GM19239 (cell line): ENCODE data around the gene PDE6B.

Experiments
- DNase-seq: peaks from one replicate; pipeline ENCODE4 v3.0.0; 2011; ENCODE audit warnings: low spot score; ENCODE audit not compliant: insufficient read length
- FAIRE-seq: peaks from 2 replicates; lab custom pipeline; 2011; peaks lifted over from hg19 to GRCh38; lab: Jason Lieb, UNC

PDE6B gene

DNA sequence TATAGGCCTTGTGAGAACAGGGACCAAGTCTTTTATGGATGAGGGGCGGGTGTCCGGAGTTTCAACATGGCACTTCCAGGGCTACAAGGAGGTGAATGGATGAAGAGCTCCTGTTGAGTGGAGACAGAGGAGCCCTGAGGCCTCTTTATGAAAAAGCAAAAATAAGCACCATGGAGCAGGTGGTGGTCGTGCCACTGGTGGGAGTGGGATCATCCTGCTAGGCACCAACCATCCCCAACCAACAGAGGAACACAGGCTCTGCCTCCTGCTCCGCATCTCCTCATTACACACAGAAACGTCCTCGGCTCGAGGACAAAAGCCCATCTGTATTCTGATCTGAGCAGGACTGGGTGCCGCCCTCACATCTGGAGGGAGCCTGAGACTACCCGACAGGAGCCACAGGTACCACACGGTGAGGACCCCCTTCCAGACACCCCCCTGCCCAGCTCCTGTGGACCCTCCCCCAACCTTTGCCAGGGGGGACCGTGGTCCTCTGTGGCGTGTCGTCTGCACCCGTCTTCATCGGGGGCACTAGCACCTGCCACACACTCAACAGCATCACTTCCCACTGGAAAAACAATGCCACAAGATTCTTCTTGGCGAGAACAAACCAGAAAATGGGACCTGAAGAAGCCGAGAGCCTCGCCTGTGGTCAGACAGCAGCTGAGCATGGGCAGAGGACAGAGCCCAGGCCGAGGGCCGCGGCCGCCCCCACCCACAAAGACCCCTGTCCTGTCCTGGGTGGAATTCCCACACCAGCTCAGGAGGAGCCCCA, 3.9 kb upstream of the PDE6B start:
- FAIRE-seq (no peak), DNase-seq (no peak)

- no peak for DNase-seq
- no peak for FAIRE-seq
Measured at GRCh38 chr4:622071-622995, 3.0 kb upstream of the PDE6B start.

- DNase-seq, result no peak
- no peak for FAIRE-seq
Measured at GRCh38 chr4:622996-623913, 2.1 kb upstream of the PDE6B start.

GRCh38 chr4:623914-624566, 1.3 kb upstream of the PDE6B start:
- no peak for DNase-seq
- FAIRE-seq, result no peak

DNA sequence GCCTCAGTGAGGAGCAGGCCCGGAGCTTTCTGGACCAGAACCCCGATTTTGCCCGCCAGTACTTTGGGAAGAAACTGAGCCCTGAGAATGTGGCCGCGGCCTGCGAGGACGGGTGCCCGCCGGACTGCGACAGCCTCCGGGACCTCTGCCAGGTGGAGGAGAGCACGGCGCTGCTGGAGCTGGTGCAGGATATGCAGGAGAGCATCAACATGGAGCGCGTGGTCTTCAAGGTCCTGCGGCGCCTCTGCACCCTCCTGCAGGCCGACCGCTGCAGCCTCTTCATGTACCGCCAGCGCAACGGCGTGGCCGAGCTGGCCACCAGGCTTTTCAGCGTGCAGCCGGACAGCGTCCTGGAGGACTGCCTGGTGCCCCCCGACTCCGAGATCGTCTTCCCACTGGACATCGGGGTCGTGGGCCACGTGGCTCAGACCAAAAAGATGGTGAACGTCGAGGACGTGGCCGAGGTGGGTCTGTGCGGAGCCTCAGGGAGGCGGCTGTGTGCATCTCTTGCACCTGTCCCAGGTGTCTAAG, 323 bp downstream of the PDE6B start:
- FAIRE-seq (no peak), DNase-seq (no peak)

- no peak for FAIRE-seq
- no peak for DNase-seq
Measured at GRCh38 chr4:626201-627091, 1.1 kb downstream of the PDE6B start.

DNA sequence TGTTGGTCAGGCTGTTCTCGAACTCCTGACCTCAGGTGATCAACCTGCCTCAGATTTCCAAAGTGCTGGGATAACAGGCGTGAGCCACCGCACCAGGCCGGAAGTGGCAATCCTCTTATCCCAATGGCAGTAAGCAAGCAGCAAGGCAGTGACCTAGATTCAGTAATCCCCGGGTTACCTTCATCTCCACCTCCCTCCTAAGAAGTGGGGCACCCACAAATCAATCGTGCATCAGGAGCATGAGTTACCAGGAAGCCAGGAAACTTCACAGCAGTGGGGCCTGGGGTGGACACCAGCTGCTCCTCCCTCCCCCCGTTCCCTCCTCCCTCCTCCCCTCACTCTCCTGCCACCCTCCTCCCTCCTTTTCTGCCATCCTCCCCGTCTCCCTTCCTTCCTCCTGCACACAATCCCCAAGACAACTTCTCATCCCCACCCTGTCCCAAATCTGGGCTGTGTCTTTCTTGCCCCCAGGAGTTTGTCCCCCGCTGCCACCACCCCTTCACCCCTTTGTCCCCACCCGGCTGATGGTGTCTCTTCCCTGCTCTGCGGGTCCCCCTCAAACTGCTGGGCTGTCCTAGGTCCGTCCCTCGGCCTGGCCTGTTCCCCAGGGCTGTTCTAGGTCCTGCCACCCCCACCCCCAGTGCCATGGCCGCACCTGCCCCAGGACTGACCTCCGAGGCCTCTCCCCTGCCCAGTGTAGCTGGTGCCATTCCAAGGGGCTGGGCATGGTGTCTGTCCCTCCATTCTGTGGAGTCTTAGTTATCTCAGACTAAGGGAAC, 2.2 kb downstream of the PDE6B start:
- FAIRE-seq (no peak), DNase-seq (no peak)

GRCh38 chr4:628311-628741, 3.0 kb downstream of the PDE6B start:
- FAIRE-seq, result no peak
- DNase-seq, result no peak

DNA sequence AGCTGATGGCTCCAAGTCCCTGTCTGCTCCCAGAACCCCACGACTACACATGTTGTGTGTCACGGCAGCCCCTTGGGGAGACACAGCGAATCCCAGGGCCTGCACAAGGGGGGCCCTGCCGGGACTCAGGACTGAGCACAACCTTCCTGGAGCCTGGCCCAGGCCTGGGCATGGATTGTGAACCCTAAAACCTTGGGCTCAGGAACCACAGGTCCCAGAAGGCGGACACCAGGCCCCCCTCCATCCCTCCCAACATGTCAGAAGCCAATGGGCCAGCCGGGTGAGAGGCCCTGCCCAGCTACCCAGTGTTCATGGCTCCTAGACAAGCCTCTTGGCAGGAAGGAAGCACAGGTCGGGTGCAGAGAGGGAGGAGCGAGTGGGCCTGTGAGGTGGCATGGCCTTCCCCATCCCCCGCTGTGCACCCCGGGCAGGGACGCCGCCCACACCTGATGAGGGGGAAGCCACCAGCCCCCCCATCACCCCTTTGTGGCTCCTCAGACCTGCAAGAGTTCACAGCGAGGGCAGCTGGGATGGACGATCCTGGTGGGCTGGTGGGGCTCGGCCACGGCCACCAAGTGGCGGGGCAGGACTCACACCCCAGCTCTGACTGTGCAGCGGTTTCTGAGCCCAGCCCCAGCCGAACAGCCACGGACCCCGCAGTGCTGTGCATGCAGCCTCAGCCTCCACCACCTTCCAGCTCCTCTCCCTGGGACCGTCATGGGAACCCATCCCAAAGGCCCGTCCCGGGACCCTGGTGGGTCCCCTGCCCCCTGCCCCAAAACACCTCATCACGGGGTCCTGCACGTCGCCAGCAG, 3.7 kb downstream of the PDE6B start:
- no peak for FAIRE-seq

GRCh38 chr4:629636-629914, 4.2 kb downstream of the PDE6B start:
- no peak for FAIRE-seq
- no peak for DNase-seq

More for the DNA sequence above, 3.7 kb downstream of the PDE6B start:
- no peak for DNase-seq

- no peak for FAIRE-seq
- no peak for DNase-seq
Measured at GRCh38 chr4:629915-630641, 4.7 kb downstream of the PDE6B start.

DNA sequence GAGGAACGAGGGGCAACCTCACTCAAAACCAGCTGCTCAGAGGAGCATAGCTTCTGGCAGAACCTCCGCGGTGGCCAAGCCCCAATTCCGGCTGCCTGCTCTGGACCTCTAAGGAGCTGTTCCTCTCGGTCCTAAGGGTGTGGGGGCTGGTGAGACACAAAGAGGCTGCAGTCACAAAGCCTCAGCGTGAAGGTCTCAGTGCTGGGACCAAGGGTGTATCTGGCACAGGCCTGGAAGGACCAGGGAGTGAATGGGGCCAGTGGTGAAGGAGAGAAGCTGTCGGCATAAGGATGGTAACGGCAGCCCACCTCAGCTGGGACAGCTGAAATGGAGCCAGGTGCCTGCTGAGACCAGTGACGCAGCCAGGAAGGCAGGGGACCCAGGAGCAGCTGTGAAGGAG, 5.3 kb downstream of the PDE6B start:
- no peak for FAIRE-seq
- DNase-seq, result no peak

DNA sequence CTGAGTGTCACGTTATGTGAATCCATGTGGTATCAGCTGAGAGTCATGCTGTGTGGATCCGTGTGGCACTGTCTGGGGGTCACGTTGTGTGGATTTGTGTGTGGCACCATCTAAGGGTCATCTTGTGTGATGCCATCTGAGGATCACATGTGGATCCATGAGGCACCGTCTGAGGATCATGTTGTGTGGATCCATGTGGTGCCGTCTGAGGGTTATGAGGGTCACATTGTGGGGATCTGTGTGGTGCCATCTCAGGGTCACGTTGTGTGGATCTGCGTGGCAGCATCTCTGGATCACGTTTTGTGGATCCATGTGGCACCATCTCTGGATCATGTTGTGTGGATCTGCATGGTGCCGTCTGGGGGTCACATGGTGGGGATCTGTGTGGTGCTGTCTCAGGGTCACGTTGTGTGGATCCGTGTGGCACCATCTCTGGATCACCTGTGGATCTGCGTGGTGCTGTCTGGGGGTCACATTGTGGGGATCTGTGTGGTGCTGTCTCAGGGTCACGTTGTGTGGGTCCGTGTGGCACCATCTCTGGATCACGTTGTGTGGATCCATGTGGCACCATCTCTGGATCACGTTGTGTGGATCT, 6.9 kb downstream of the PDE6B start:
- DNase-seq, result no peak
- FAIRE-seq, result no peak

DNA sequence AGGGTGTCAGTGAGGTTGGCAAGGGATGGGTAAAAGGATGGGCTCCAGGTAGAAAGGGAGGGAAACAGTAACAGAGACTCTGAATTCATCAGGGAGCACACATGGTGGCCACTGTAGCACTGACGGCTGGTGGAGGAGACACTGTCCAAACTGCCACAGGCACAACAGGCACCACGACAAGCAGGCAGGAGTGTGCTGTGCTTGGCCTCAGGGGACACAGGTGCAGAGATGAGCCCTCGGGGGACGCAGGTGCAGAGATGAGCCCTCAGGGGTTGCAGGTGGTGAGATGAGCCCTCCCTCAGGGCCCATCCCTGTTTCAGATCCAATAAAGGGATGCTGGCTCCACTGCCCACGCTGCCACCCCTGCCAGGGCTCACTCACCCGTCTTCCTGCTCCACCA, 7.6 kb downstream of the PDE6B start:
- no peak for FAIRE-seq
- DNase-seq, result no peak

- FAIRE-seq (no peak), DNase-seq (no peak)
Measured at GRCh38 chr4:633406-633805, 8.0 kb downstream of the PDE6B start.

DNA sequence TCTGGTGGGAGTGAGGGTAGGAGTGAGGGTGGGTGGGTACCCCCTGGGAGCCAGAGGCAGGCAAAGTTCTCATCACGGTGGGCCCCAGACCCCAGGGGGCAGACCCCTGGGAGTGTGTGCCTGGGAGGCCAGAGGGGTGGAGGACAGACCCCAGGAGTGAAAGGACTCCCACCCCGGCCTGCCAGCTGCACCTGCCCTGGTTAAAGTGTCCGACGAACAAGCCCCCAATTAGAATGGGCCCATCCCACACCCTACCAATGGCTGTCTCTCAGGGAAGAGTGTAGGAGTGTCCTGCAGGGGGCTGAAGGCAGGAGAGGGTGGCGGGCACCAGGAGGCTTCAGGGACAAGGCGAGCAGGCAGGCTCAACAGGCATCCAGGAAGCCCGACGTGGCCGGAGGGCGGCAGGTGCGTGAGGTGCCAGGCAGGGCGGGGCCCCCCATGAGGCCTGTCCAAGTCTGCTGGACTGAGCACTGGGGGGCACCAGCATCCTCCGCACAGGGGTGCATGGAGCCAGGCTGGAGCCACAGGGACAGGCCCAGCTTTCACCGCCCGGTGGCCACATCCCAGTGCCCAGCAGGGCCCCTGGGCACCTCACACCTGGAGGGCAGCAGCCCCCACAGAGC, 8.7 kb downstream of the PDE6B start:
- FAIRE-seq (no peak), DNase-seq (no peak)
